ENCODE results near the gene PPP2R5C.
A peak's percentile ranks its signal among the peaks of the same experiment; 100 is the strongest.
"Not testable (repeated sequence)": the region's sequence is repeated elsewhere in the genome, so short reads cannot be mapped to it uniquely, and the experiment has no call there.

Gene PPP2R5C

GRCh38 chr14:101783260-101784016, 21.9 kb downstream of the PPP2R5C start:
- no peak for DNase-seq

- DNase-seq = no peak
These were observed 23.1 kb downstream of the PPP2R5C start for GRCh38 chr14:101784631-101785030.

GRCh38 chr14:101788016-101788635, 26.6 kb downstream of the PPP2R5C start:
- DNase-seq = no peak

GRCh38 chr14:101789222-101789621, 27.7 kb downstream of the PPP2R5C start:
- DNase-seq = no peak

GRCh38 chr14:101790232-101790631, 28.7 kb downstream of the PPP2R5C start:
- DNase-seq = no peak

GRCh38 chr14:101791919-101792572, 30.5 kb downstream of the PPP2R5C start:
- DNase-seq = no peak

- no peak for DNase-seq
These were observed 34.5 kb downstream of the PPP2R5C start for GRCh38 chr14:101796016-101796415.

- no peak for DNase-seq
These were observed 35.0 kb downstream of the PPP2R5C start for GRCh38 chr14:101796479-101796878.

- no peak for DNase-seq
These were observed 36.3 kb downstream of the PPP2R5C start for GRCh38 chr14:101797856-101798255.

- DNase-seq = not testable (repeated sequence)
These were observed 42.9 kb downstream of the PPP2R5C start for GRCh38 chr14:101804373-101804772.

- DNase-seq = not testable (repeated sequence)
These were observed 44.7 kb downstream of the PPP2R5C start for GRCh38 chr14:101806252-101806651.

GRCh38 chr14:101808020-101808641, 46.6 kb downstream of the PPP2R5C start:
- DNase-seq = no peak

GRCh38 chr14:101808894-101809670, 47.6 kb downstream of the PPP2R5C start:
- DNase-seq = no peak

- peak; percentile 89 for DNase-seq
These were observed 48.4 kb downstream of the PPP2R5C start for GRCh38 chr14:101809671-101810514.

GRCh38 chr14:101810897-101811621, 49.5 kb downstream of the PPP2R5C start:
- no peak for DNase-seq

- DNase-seq = no peak
These were observed 50.6 kb downstream of the PPP2R5C start for GRCh38 chr14:101812071-101812470.

- no peak for DNase-seq
These were observed 51.8 kb downstream of the PPP2R5C start for GRCh38 chr14:101813171-101813759.

- no peak for DNase-seq
These were observed 52.3 kb downstream of the PPP2R5C start for GRCh38 chr14:101813833-101814232.

- no peak for DNase-seq
These were observed 53.4 kb downstream of the PPP2R5C start for GRCh38 chr14:101814934-101815333.

GRCh38 chr14:101815994-101816393, 54.5 kb downstream of the PPP2R5C start:
- no peak for DNase-seq
